Ascending aorta (tissue), 2 donors: Measurements from ENCODE around the gene BCL2L12. TPM values are rescaled to one million over a fixed set of nuclear protein-coding genes. Genes with fewer than 3 reads are reported as not detected.

Source experiments
- DNase-seq, 2 donors: peaks; one replicate each; pipeline ENCODE4 v3.0.0-alpha.2; 2019; ENCODE audit warnings: low spot score in 2 of 2
- H3K27ac ChIP-seq, 2 donors: fragments of 200-600 bp; sonication (generic); one replicate each; pipeline ENCODE4 v1.5.1; 2016 to 2017; ENCODE audit warnings: mild to moderate bottlenecking in 1 of 2
- H3K27me3 ChIP-seq: fragments of 200-600 bp; sonication (generic); one replicate; pipeline ENCODE4 v1.5.1; 2017
- H3K36me3 ChIP-seq, 2 donors: fragments of 200-600 bp; sonication (generic); one replicate each; pipeline ENCODE4 v1.5.1; 2016
- H3K4me1 ChIP-seq, 2 donors: fragments of 200-600 bp; sonication (generic); one replicate each; pipeline ENCODE4 v1.5.1; 2016 to 2017; ENCODE audit warnings: mild to moderate bottlenecking in 1 of 2
- H3K4me3 ChIP-seq, 2 donors: fragments of 200-600 bp; sonication (generic); one replicate each; pipeline ENCODE4 v1.5.1; 2016 to 2017; ENCODE audit warnings: mild to moderate bottlenecking in 1 of 2
- H3K9me3 ChIP-seq, 2 donors: fragments of 200-600 bp; sonication (generic); one replicate each; pipeline ENCODE4 v1.5.1; 2016
- intact Hi-C: fragments of 100-400 bp; cut with DNase I; formaldehyde crosslinking; loops from one replicate; pipeline ENCODE4 v1.15.1; 2023
- total RNA-seq: library from RNA; depleted of rRNA; stranded (reverse); fragments of >200 nt; gene quantifications from one replicate; pipeline ENCODE4 v1.1.0, GENCODE V29; 2016
- TF ChIP-seq, protein P1 (sequence below), 3 experiments: fragments of 200-600 bp in 2 of 3; fragments of 450-650 bp in 1 of 3; sonication (generic) in 2 of 3; IDR thresholded peaks; one replicate each; pipeline ENCODE4 v1.5.1; 2016 to 2019; ENCODE audit warnings: antibody characterized with exemption in 3 of 3, mild to moderate bottlenecking in 1 of 3, moderate library complexity in 1 of 3

BCL2L12 gene
- total RNA-seq, 1 donor from 2014 or later = 0.64 TPM

DNA sequence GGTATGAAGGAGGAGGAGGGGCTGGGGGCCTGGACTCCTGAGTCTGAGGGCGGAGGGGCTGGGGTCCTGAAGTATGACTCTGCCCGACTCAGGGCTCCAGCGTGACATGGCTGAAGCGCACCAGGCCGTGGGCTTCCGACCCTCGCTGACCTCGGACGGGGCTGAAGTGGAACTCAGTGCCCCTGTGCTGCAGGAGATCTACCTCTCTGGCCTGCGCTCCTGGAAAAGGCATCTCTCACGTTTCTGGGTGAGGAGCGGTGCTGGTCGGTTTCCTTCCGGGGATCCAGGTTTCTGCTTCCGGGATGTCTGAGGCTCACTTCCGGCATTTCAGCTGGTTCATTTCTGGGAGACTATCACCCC, 26.4 kb downstream of the BCL2L12 start:
- H3K4me3 ChIP-seq = no peak overlapping the region
- intact Hi-C loops = no loop called here

DNA sequence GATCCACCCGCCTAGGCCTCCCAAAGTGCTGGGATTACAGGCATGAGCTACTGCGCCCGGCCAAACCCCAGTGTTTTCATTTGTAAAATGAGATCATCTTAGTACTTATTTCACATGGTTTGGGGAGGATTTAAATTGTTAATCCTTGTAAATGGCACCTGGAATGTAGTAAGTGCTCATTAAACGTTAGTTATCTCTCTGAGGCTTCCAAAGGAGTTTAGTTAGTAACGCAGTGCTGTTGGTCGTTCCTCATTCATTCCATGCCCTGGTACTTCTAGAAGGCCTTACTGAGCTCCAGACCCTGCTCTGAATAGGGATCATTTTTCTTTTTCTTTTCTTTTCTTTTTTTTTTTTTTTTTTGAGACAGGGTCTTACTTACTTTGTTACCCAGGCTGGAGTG, 30.4 kb downstream of the BCL2L12 start:
- TF ChIP-seq, protein P1, sequence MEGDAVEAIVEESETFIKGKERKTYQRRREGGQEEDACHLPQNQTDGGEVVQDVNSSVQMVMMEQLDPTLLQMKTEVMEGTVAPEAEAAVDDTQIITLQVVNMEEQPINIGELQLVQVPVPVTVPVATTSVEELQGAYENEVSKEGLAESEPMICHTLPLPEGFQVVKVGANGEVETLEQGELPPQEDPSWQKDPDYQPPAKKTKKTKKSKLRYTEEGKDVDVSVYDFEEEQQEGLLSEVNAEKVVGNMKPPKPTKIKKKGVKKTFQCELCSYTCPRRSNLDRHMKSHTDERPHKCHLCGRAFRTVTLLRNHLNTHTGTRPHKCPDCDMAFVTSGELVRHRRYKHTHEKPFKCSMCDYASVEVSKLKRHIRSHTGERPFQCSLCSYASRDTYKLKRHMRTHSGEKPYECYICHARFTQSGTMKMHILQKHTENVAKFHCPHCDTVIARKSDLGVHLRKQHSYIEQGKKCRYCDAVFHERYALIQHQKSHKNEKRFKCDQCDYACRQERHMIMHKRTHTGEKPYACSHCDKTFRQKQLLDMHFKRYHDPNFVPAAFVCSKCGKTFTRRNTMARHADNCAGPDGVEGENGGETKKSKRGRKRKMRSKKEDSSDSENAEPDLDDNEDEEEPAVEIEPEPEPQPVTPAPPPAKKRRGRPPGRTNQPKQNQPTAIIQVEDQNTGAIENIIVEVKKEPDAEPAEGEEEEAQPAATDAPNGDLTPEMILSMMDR (IDR thresholded peaks at IDR 0.05) = no peak
- no peaks in the 10 kb centered on the region for H3K27me3 ChIP-seq
- H3K4me3 ChIP-seq = no peak overlapping the region
- no peaks in the 10 kb centered on the region for H3K36me3 ChIP-seq
- no peaks in the 10 kb centered on the region for H3K9me3 ChIP-seq
- peaks cover 0 to 5% of the 10 kb centered on the region in 2 donors for H3K4me1 ChIP-seq
- DNase-seq = no peak
- intact Hi-C loops = no loop called here
- no peak overlapping the region for H3K27ac ChIP-seq

More for the DNA sequence above, 26.4 kb downstream of the BCL2L12 start:
- DNase-seq = no peak
- Histone ChIP-seq H3K36me3 (peaks cover 0 to 9% of the 10 kb centered on the region in 2 donors), H3K4me1 (peaks cover 0 to 17% of the 10 kb centered on the region in 2 donors), H3K27me3 (no peaks in the 10 kb centered on the region), H3K9me3 (no peaks in the 10 kb centered on the region), H3K27ac (no peak overlapping the region)
- TF ChIP-seq, protein P1 (IDR thresholded peaks at IDR 0.05) = no peak

DNA sequence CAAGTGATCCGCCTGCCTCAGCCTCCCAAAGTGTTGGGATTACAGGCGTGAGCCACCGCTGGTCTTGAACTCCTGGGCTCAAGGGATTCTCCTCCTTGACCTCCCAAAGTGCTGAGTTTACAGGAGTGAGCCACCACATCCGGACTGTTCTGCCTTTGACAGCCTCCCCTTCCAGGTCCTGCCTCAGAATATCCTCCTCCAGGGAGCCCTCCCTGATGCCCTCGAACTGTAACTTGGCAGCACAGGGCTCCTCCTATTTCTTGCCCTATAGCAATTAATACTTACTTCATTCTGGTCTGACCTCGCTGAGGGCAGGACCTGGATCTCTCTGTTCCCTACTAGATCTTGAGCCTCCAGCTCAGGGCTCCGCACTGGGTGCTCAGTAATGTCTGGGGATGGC, 31.1 kb downstream of the BCL2L12 start:
- no peaks in the 10 kb centered on the region for H3K4me1 ChIP-seq
- DNase-seq = no peak
- no peak overlapping the region for H3K27ac ChIP-seq
- no peaks in the 10 kb centered on the region for H3K27me3 ChIP-seq
- H3K9me3 ChIP-seq = no peaks in the 10 kb centered on the region
- H3K4me3 ChIP-seq = no peak overlapping the region
- H3K36me3 ChIP-seq = no peaks in the 10 kb centered on the region
- intact Hi-C loops = no loop called here
- TF ChIP-seq, protein P1 (IDR thresholded peaks at IDR 0.05) = no peak

DNA sequence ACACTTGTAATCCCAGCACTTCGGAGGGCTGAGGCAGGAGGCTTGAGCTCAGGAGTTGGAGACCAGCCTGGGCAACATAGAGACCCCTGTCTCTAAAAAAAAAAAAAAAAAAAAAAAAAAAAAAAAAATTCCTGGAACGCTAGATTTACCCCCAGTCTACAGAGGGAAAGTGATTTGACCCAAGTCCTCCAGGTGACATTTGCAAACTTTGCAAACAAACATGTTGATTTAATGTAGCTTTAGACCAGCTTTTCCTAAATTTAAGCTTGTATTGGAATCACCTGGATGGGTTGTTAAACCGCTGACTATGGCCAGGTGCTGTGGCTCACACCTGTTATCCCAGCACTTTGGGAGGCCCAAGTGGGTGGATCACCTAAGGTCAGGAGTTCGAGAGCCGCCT, 33.6 kb downstream of the BCL2L12 start:
- intact Hi-C loops = no loop called here
- no peaks in the 10 kb centered on the region for H3K36me3 ChIP-seq
- H3K9me3 ChIP-seq = no peaks in the 10 kb centered on the region
- TF ChIP-seq, protein P1 (IDR thresholded peaks at IDR 0.05) = no peak
- no peak for DNase-seq
- no peaks in the 10 kb centered on the region for H3K27me3 ChIP-seq
- H3K4me3 ChIP-seq = no peak overlapping the region
- no peaks in the 10 kb centered on the region for H3K4me1 ChIP-seq
- no peak overlapping the region for H3K27ac ChIP-seq

DNA sequence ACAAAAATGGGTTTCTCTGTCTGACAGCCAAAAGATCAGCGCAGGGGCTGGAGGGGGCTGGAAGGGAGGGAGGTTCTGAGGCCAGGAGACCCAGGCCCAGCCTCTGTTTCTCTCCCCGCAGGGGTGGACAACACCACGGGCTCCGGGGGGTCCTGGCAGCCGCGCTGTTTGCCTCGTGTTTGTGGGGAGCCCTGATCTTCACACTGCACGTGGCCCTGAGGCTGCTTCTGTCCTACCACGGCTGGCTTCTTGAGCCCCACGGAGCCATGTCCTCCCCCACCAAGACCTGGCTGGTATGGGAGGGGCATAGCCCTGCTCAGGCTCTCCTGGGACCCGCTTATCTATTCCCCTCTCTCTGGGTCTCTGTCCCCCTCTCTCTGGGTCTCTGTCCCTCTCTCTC, 34.8 kb downstream of the BCL2L12 start:
- intact Hi-C loops = no loop called here
- H3K27ac ChIP-seq = no peak overlapping the region
- H3K4me3 ChIP-seq = no peak overlapping the region
- H3K4me1 ChIP-seq = no peaks in the 10 kb centered on the region
- no peaks in the 10 kb centered on the region for H3K27me3 ChIP-seq
- TF ChIP-seq, protein P1 (IDR thresholded peaks at IDR 0.05) = no peak
- DNase-seq = no peak
- H3K36me3 ChIP-seq = no peaks in the 10 kb centered on the region
- no peaks in the 10 kb centered on the region for H3K9me3 ChIP-seq

DNA sequence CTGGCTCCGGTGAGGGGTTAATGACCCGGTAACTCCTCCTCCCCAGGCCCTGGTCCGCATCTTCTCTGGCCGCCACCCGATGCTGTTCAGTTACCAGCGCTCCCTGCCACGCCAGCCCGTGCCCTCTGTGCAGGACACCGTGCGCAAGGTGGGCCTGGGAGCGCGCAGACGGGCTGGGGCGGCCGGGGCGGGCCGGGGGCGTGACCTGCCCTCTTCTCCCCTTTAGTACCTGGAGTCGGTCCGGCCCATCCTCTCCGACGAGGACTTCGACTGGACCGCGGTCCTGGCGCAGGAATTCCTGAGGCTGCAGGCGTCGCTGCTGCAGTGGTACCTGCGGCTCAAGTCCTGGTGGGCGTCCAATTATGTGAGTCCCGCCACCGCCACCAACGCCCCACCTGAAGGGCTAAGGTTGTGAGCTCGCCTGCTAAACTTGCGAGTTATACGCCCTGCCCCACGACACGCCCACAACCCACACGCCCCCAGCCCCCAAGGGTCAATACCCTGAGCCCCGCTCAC, 35.6 kb downstream of the BCL2L12 start:
- Histone ChIP-seq H3K4me1 (no peaks in the 10 kb centered on the region), H3K27me3 (no peaks in the 10 kb centered on the region), H3K4me3 (no peak overlapping the region), H3K9me3 (no peaks in the 10 kb centered on the region), H3K36me3 (no peaks in the 10 kb centered on the region), H3K27ac (no peak overlapping the region)
- no peak for DNase-seq
- intact Hi-C loops = no loop called here
- TF ChIP-seq, protein P1 (IDR thresholded peaks at IDR 0.05) = no peak
